Neuronal stem cell (in vitro differentiated cells): Measurements from ENCODE around the gene MKLN1.
A peak's percentile ranks its signal among the peaks of the same experiment; 100 is the strongest.

Experiments
- DNase-seq: peaks from one replicate; pipeline ENCODE4 v3.0.0-alpha.2; 2013; ENCODE audit warnings: low spot score
- H2AFZ ChIP-seq: one replicate; pipeline ENCODE4 v1.6.1; 2013; ENCODE audit warnings: mild to moderate bottlenecking, low read length, inconsistent platforms
- H2AK5ac ChIP-seq: 2 replicates; pipeline ENCODE4 v1.6.1; 2013; ENCODE audit warnings: low read depth, mild to moderate bottlenecking, inconsistent platforms, low read length, moderate library complexity, mixed read lengths
- H2BK120ac ChIP-seq: 2 replicates; pipeline ENCODE4 v1.6.1; 2013; ENCODE audit warnings: low read depth, mild to moderate bottlenecking, inconsistent platforms, low read length, moderate library complexity, mixed read lengths
- H2BK12ac ChIP-seq: one replicate; pipeline ENCODE4 v1.6.1; 2013; ENCODE audit warnings: low read length, inconsistent platforms
- H2BK15ac ChIP-seq: 2 replicates; pipeline ENCODE4 v1.6.1; 2013; ENCODE audit warnings: mild to moderate bottlenecking, low read length, inconsistent platforms, mixed read lengths
- H2BK5ac ChIP-seq: one replicate; pipeline ENCODE4 v1.6.1; 2013; ENCODE audit warnings: inconsistent platforms, mild to moderate bottlenecking, low read length, moderate library complexity
- H3K14ac ChIP-seq: one replicate; pipeline ENCODE4 v1.6.1; 2013; ENCODE audit warnings: low read length, inconsistent platforms
- H3K18ac ChIP-seq: 2 replicates; pipeline ENCODE4 v1.6.1; 2013; ENCODE audit warnings: low read length, inconsistent platforms
- H3K23ac ChIP-seq: 2 replicates; pipeline ENCODE4 v1.6.1; 2013; ENCODE audit warnings: low read depth, mild to moderate bottlenecking, mixed read lengths, low read length, inconsistent platforms; ENCODE audit not compliant: poor library complexity
- H3K27ac ChIP-seq: replicated peaks from 3 replicates; pipeline ENCODE4 v1.5.1; 2013; ENCODE audit warnings: low read length, inconsistent platforms
- H3K27me3 ChIP-seq, 3 experiments: 2 replicates each; pipeline ENCODE4 v1.6.1; 2013; ENCODE audit warnings: low read length in 3 of 3, mild to moderate bottlenecking in 2 of 3, inconsistent platforms in 1 of 3, low read depth in 1 of 3, mixed read lengths in 1 of 3, moderate library complexity in 1 of 3; ENCODE audit not compliant: control insufficient read depth in 3 of 3, insufficient read depth in 3 of 3
- H3K36me3 ChIP-seq, 2 donors: replicated peaks in 1 of 2; 2 replicates each; pipeline ENCODE4 v1.6.1; 2013; ENCODE audit warnings: low read length in 2 of 2; ENCODE audit not compliant: control insufficient read depth in 2 of 2, insufficient read depth in 2 of 2
- H3K4ac ChIP-seq: 2 replicates; pipeline ENCODE4 v1.6.1; 2013; ENCODE audit warnings: inconsistent platforms, mild to moderate bottlenecking, low read length, moderate library complexity
- H3K4me1 ChIP-seq, 2 donors: 1 replicate in 1 of 2; 2 replicates in 1 of 2; pipeline ENCODE4 v1.6.1; 2013; ENCODE audit warnings: low read length in 2 of 2, low read depth in 1 of 2; ENCODE audit not compliant: control insufficient read depth in 2 of 2, insufficient read depth in 1 of 2
- H3K4me2 ChIP-seq: one replicate; pipeline ENCODE4 v1.6.1; 2013; ENCODE audit warnings: mild to moderate bottlenecking, low read length, inconsistent platforms; ENCODE audit not compliant: insufficient read depth, poor library complexity, severe bottlenecking
- H3K4me3 ChIP-seq, 2 donors: 2 replicates each; pipeline ENCODE4 v1.5.1; 2013; ENCODE audit warnings: low read length in 2 of 2, mild to moderate bottlenecking in 2 of 2, inconsistent platforms in 1 of 2, moderate library complexity in 1 of 2
- H3K79me1 ChIP-seq: one replicate; pipeline ENCODE4 v1.6.1; 2013; ENCODE audit warnings: low read depth, mild to moderate bottlenecking, inconsistent platforms, low read length, moderate library complexity
- H3K9ac ChIP-seq: one replicate; pipeline ENCODE4 v1.6.1; 2013; ENCODE audit warnings: mild to moderate bottlenecking, low read depth, low read length, inconsistent platforms; ENCODE audit not compliant: poor library complexity
- H3K9me3 ChIP-seq, 2 donors: replicated peaks in 1 of 2; 2 replicates each; pipeline versions ENCODE3 to v1.6.1; 2013; ENCODE audit warnings: low read length in 2 of 2, mild to moderate bottlenecking in 2 of 2, inconsistent platforms in 1 of 2, low read depth in 1 of 2, mixed read lengths in 1 of 2, moderate library complexity in 1 of 2; ENCODE audit not compliant: control insufficient read depth in 2 of 2, insufficient read depth in 1 of 2
- H4K8ac ChIP-seq: one replicate; pipeline ENCODE4 v1.6.1; 2013; ENCODE audit warnings: low read depth, mild to moderate bottlenecking, inconsistent platforms, low read length, moderate library complexity
- H4K91ac ChIP-seq: one replicate; pipeline ENCODE4 v1.6.1; 2013; ENCODE audit warnings: low read length, low read depth, mild to moderate bottlenecking, inconsistent platforms; ENCODE audit not compliant: poor library complexity
- WGBS, 2 donors: extraction: QIAGEN DNeasy Blood & Tissue Kit; methylation state at CpG; one replicate each; pipeline ENCODE4 v1.1.7; 2013; ENCODE audit warnings: missing lambda C conversion rate in 2 of 2, mixed read lengths in 1 of 2; ENCODE audit not compliant: insufficient read length in 2 of 2, insufficient replicate concordance in 1 of 2; ENCODE audit errors: extremely low coverage in 2 of 2; 5-methylcytosine and 5-hydroxymethylcytosine counted together

Gene MKLN1

GRCh38 chr7:131530137-131530536, 202.5 kb downstream of the MKLN1 start:
- peaks cover 0 to 17% of the 10 kb centered on the region in 2 donors for H3K36me3 ChIP-seq
- no peak overlapping the region for H3K14ac ChIP-seq
- H3K18ac ChIP-seq: peak overlapping the region; percentile 8
- no peaks in the 10 kb centered on the region for H3K27me3 ChIP-seq
- H2BK12ac ChIP-seq: no peak overlapping the region
- peaks cover 0 to 6% of the 10 kb centered on the region in 2 donors for H3K4me1 ChIP-seq
- H3K4ac ChIP-seq: no peak overlapping the region
- H3K9me3 ChIP-seq: peaks cover 0 to 1% of the 10 kb centered on the region in 2 donors
- no peak overlapping the region for H4K91ac ChIP-seq
- H2BK120ac ChIP-seq: no peak overlapping the region
- H3K4me3 ChIP-seq: no peak overlapping the region
- WGBS, 2 donors: no CpG with 5 or more reads among the region's 6 CpGs
- no peak overlapping the region for H3K23ac ChIP-seq
- H3K79me1 ChIP-seq: no peaks in the 10 kb centered on the region
- no peak overlapping the region for H2BK5ac ChIP-seq
- no peak overlapping the region for H2AK5ac ChIP-seq
- H3K4me2 ChIP-seq: no peak overlapping the region
- no peak overlapping the region for H3K27ac ChIP-seq
- no peak for DNase-seq
- no peak overlapping the region for H2BK15ac ChIP-seq
- no peak overlapping the region for H2AFZ ChIP-seq
- no peak overlapping the region for H4K8ac ChIP-seq
- H3K9ac ChIP-seq: peak overlapping the region; percentile 30

DNA sequence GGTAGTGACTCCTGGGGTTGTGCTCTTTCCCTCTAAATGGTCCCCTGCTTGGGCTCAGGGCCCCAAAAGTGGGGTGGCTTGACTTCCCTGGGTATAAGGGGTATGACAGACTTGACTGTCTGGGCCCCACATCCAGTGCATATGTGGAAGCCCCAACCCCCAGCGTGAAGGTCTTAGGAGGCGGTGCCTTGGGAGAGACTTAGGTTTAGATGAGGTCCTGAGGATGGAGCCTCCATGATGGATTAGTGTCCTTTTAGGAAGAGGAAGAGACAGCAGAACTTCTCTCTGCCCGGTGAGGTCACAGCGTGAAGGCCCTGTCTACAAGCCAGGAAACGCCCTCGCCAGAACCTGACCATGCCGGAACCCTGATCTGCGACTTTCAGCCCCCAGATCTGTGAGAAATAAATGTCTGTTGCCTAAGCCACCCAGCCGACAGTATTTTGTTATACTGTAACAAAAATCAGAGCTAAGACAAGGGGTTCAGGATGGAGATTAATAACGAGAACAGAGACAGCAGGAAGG, 205.0 kb downstream of the MKLN1 start:
- Histone ChIP-seq H3K14ac (no peak overlapping the region), H4K91ac (no peak overlapping the region), H3K9me3 (peaks cover 0 to 1% of the 10 kb centered on the region in 2 donors), H3K18ac (no peak overlapping the region), H3K79me1 (no peaks in the 10 kb centered on the region), H3K36me3 (peaks cover 0 to 21% of the 10 kb centered on the region in 2 donors), H3K9ac (no peak overlapping the region), H2BK15ac (no peak overlapping the region), H2BK5ac (no peak overlapping the region), H2BK12ac (no peak overlapping the region), H2AK5ac (no peak overlapping the region), H3K4me2 (no peak overlapping the region), H3K4me3 (no peak overlapping the region), H3K4me1 (peaks cover 0 to 6% of the 10 kb centered on the region in 2 donors), H3K4ac (no peak overlapping the region), H4K8ac (no peak overlapping the region), H3K27ac (no peak overlapping the region), H2AFZ (no peak overlapping the region), H3K23ac (no peak overlapping the region), H3K27me3 (no peaks in the 10 kb centered on the region), H2BK120ac (no peak overlapping the region)
- WGBS, 2 donors: no CpG with 5 or more reads among the region's 10 CpGs
- no peak for DNase-seq

DNA sequence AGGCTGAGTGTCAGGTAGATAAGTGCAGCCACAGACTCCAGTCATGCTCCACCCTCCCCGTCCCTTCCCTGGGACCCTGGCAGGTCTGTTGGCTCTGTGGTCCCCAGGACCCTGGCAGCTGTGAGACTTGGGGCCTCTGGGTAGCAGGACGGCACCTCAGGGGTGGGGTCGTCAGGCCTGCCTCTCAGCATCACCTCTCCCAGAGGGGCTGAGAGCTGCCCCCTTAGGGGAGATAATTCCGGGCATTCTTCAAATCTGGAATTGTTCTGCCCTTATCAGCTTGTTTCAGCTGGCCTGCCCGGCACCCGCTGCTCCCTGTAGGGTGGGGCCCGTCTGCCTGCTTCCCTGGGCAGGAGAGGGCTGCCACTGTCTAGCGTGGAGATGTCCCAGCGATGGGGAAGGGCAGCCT, 205.5 kb downstream of the MKLN1 start:
- no peak overlapping the region for H2BK120ac ChIP-seq
- H3K4me2 ChIP-seq: no peak overlapping the region
- H3K9ac ChIP-seq: no peak overlapping the region
- H3K4me1 ChIP-seq: peaks cover 0 to 8% of the 10 kb centered on the region in 2 donors
- peaks cover 0 to 25% of the 10 kb centered on the region in 2 donors for H3K36me3 ChIP-seq
- no peak overlapping the region for H3K4ac ChIP-seq
- H3K18ac ChIP-seq: peak overlapping the region; percentile 50
- no peak for DNase-seq
- H3K27ac ChIP-seq: no peak overlapping the region
- no peaks in the 10 kb centered on the region for H3K27me3 ChIP-seq
- no peak overlapping the region for H3K4me3 ChIP-seq
- H2AK5ac ChIP-seq: peak overlapping the region; percentile 32
- WGBS, 2 donors: no CpG with 5 or more reads among the region's 9 CpGs
- H3K79me1 ChIP-seq: no peaks in the 10 kb centered on the region
- H2BK15ac ChIP-seq: peak overlapping the region; percentile 10
- no peak overlapping the region for H3K14ac ChIP-seq
- H3K23ac ChIP-seq: no peak overlapping the region
- H3K9me3 ChIP-seq: peaks cover 0 to 1% of the 10 kb centered on the region in 2 donors
- no peak overlapping the region for H4K91ac ChIP-seq
- H2BK12ac ChIP-seq: no peak overlapping the region
- no peak overlapping the region for H4K8ac ChIP-seq
- no peak overlapping the region for H2BK5ac ChIP-seq
- H2AFZ ChIP-seq: no peak overlapping the region

DNA sequence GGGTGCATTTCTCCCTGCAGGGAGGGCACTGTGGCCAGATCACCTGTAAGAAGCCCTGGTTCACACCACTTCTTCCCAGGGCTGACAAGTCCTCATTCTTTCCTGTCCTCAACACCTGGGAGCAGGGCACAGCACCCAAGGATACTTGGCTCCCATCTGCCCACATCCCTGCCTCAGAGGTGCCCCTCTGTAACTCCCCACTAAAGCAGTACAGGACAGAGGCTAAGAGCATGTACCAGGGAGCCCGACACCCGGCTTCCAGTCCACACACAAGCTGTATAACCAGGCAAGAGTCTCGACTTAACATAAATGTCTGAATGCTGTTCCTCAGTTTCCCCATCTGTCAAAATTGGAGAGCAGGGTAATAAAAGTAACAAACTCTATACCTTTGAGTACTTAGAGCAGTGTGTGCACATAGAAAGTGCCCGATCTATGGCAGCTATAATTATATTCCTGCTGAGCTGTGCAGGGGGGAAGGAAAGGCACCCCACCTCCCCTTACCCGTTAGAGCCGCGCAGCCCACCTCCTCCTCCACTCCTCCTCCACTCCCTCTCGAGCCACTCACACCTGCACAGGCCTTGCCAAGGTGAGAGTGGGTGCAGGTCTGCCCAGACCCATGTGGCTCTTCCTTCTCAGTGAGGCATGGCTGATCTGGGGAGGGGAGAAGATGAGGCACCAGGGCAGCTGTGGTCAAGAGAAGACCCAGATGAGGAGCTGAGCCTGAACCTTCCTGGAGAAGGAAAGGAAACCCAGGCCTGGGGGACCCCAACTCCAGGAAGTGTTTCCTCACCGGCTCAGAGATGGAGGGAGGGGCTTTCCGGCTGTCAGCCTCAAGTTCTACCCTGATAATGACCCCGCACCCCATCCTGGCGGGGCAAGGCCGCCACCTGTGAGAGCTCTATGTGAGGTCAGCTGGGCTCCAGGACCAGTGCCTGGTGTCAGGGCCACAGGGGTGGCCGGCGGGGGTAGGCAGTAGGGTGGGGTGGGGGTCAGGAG, 206.2 kb downstream of the MKLN1 start:
- H3K4me1 ChIP-seq: peaks cover 0 to 15% of the 10 kb centered on the region in 2 donors
- peaks cover 0 to 25% of the 10 kb centered on the region in 2 donors for H3K36me3 ChIP-seq
- no peak overlapping the region for H4K8ac ChIP-seq
- DNase-seq: no peak
- no peaks in the 10 kb centered on the region for H3K27me3 ChIP-seq
- no peak overlapping the region for H3K14ac ChIP-seq
- H3K18ac ChIP-seq: peak overlapping the region; percentile 50
- H3K9me3 ChIP-seq: peaks cover 0 to 1% of the 10 kb centered on the region in 2 donors
- H2BK120ac ChIP-seq: no peak overlapping the region
- no peak overlapping the region for H3K9ac ChIP-seq
- H2BK5ac ChIP-seq: no peak overlapping the region
- no peak overlapping the region for H3K4me3 ChIP-seq
- WGBS, 2 donors: no CpG with 5 or more reads among the region's 15 CpGs
- H3K27ac ChIP-seq: no peak overlapping the region
- H2BK15ac ChIP-seq: peak overlapping the region; percentile 55
- H2AK5ac ChIP-seq: peak overlapping the region; percentile 32
- H3K23ac ChIP-seq: no peak overlapping the region
- H2AFZ ChIP-seq: no peak overlapping the region
- H3K4ac ChIP-seq: no peak overlapping the region
- no peak overlapping the region for H4K91ac ChIP-seq
- H3K4me2 ChIP-seq: no peak overlapping the region
- no peaks in the 10 kb centered on the region for H3K79me1 ChIP-seq
- H2BK12ac ChIP-seq: no peak overlapping the region
